Adrenal gland (tissue), 5 donors: ENCODE results near the gene BZW2.

Experiments used
- POLR2A ChIP-seq, 2 donors: fragments of 450-650 bp; IDR thresholded peaks; one replicate each; pipeline ENCODE4 v1.6.1; 2017; ENCODE audit warnings: antibody characterized with exemption in 2 of 2, mild to moderate bottlenecking in 2 of 2, moderate library complexity in 1 of 2
- TF ChIP-seq, protein P1 (sequence below), 6 experiments: fragments of 450-650 bp in 4 of 6; fragments of 200-600 bp in 2 of 6; sonication (generic) in 1 of 6; IDR thresholded peaks; 1 replicate in 5 of 6; 2 replicates in 1 of 6; pipeline versions ENCODE4 v1.5.1 to v1.8.0; 2016 to 2021; ENCODE audit warnings: antibody characterized with exemption in 6 of 6, mild to moderate bottlenecking in 2 of 6, moderate library complexity in 1 of 6
- donor health status: DM: no; HTN: no; CAD: no.

DNA sequence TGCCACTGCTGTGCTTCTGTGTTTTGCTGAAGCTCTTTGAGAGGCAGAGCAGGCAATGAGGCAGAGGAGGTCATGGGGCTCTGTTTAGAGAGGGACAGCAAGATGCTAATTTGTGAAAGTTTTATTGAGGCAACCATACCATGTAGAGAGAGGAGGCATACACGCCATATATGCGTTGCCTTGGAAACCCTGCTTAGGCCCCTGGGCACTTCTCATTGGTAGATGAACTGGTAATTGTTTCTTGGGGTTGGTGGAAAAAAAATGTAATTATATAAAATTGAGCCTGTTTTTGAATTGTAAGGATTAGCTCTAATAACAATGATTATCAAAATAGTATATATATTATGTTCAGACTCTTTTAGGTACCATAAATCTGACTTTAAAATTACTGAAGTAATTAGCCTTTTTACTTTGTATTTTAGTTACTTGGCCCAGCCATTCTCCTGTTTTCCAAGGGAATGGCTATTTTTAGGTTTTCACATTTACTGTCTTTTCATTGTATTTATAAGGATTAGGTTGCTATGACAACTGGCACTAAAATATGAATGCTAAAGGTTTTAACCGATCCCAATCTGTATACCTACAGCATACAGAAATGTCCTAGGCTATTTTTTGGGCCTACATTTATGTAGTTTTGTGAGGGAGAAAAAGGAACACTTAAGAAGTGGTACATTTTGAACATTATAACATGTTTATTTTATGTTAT, 52.4 kb downstream of the BZW2 start:
- TF ChIP-seq, protein P1, sequence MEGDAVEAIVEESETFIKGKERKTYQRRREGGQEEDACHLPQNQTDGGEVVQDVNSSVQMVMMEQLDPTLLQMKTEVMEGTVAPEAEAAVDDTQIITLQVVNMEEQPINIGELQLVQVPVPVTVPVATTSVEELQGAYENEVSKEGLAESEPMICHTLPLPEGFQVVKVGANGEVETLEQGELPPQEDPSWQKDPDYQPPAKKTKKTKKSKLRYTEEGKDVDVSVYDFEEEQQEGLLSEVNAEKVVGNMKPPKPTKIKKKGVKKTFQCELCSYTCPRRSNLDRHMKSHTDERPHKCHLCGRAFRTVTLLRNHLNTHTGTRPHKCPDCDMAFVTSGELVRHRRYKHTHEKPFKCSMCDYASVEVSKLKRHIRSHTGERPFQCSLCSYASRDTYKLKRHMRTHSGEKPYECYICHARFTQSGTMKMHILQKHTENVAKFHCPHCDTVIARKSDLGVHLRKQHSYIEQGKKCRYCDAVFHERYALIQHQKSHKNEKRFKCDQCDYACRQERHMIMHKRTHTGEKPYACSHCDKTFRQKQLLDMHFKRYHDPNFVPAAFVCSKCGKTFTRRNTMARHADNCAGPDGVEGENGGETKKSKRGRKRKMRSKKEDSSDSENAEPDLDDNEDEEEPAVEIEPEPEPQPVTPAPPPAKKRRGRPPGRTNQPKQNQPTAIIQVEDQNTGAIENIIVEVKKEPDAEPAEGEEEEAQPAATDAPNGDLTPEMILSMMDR (IDR thresholded peaks at IDR 0.05) = no peak
- no peak for TF ChIP-seq POLR2A (IDR thresholded peaks at IDR 0.05)
